ENCODE results near the gene ST6GALNAC1.

Gene ST6GALNAC1

GRCh38 chr17:76643553-76644148, at the start of gene ST6GALNAC1:
Gene ST6GALNAC1 (minus strand): TSS chr17:76643757. CDS start chr17:76643638, 119 bp downstream.
- peak; percentile 72 for DNase-seq

GRCh38 chr17:76691379-76692191, 48.0 kb upstream of the ST6GALNAC1 start:
- no peak for DNase-seq

- DNase-seq: no peak
Observed at GRCh38 chr17:76690596-76691280, 47.2 kb upstream of the ST6GALNAC1 start.

GRCh38 chr17:76689859-76690258, 46.3 kb upstream of the ST6GALNAC1 start:
- no peak for DNase-seq

- DNase-seq: no peak
Observed at GRCh38 chr17:76688165-76688622, 44.6 kb upstream of the ST6GALNAC1 start.

- no peak for DNase-seq
Observed at GRCh38 chr17:76687298-76688164, 44.0 kb upstream of the ST6GALNAC1 start.

- no peak for DNase-seq
Observed at GRCh38 chr17:76686538-76687297, 43.2 kb upstream of the ST6GALNAC1 start.

- DNase-seq: no peak
Observed at GRCh38 chr17:76685846-76686245, 42.3 kb upstream of the ST6GALNAC1 start.

GRCh38 chr17:76685366-76685765, 41.8 kb upstream of the ST6GALNAC1 start:
- no peak for DNase-seq

- DNase-seq: no peak
Observed at GRCh38 chr17:76684756-76685155, 41.2 kb upstream of the ST6GALNAC1 start.

- DNase-seq: no peak
Observed at GRCh38 chr17:76683921-76684745, 40.6 kb upstream of the ST6GALNAC1 start.

- no peak for DNase-seq
Observed at GRCh38 chr17:76683011-76683755, 39.6 kb upstream of the ST6GALNAC1 start.

- DNase-seq: no peak
Observed at GRCh38 chr17:76682296-76682695, 38.7 kb upstream of the ST6GALNAC1 start.

- peak; percentile 86 for DNase-seq
Observed at GRCh38 chr17:76681222-76682137, 37.9 kb upstream of the ST6GALNAC1 start.

GRCh38 chr17:76679239-76679638, 35.7 kb upstream of the ST6GALNAC1 start:
- no peak for DNase-seq

- peak; percentile 63 for DNase-seq
Observed at GRCh38 chr17:76678330-76678729, 34.8 kb upstream of the ST6GALNAC1 start.

GRCh38 chr17:76677406-76677805, 33.8 kb upstream of the ST6GALNAC1 start:
- DNase-seq: no peak

- no peak for DNase-seq
Observed at GRCh38 chr17:76676629-76677028, 33.1 kb upstream of the ST6GALNAC1 start.

GRCh38 chr17:76675648-76676047, 32.1 kb upstream of the ST6GALNAC1 start:
- DNase-seq: no peak

Data from CD4-positive, alpha-beta T cell treated with Interleukin-17A for 4 hours (primary cell).